ENCODE data around the gene ARRDC5.

Gene ARRDC5

DNA sequence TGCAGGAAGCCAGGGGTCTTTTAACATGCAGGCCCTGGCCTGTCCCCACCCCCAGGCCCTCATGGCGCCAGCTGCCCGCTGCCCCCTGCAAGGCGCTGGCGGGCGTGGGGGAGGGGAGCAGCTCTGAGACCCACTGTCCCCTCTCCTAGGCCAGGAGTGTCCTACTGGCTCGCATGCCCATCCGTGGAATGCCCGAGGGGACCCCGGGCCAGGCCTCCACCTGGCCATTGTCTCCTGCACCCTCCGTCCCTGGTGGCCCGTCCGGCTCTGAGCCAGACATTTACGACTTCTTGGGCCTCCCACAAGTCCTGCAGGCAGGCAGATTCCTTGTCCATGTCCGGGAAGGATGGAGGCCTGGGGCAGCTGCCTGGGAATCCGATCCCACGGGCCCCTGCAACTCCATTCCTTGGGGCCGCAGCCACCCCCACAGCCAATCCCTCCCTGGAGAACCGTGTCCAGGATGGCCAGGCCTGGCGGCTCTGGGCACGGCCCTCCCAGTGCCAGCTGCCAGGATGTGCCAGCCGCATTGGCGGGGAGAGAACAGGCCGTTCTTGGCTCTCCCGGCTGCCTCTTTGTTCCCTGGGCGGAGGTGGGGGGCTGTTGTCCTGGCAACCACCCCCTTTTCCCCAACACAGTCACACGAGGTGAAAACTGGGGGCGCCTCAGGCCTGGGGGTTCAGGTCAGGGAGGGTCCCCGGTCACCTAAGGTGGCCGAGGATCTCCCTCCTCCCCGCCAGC is 24.8 kb downstream of the ARRDC5 start:
- H3K4me3 ChIP-seq (ENCODE audit: low read depth, low read length), result no peak overlapping the region
- TF ChIP-seq, protein P1, sequence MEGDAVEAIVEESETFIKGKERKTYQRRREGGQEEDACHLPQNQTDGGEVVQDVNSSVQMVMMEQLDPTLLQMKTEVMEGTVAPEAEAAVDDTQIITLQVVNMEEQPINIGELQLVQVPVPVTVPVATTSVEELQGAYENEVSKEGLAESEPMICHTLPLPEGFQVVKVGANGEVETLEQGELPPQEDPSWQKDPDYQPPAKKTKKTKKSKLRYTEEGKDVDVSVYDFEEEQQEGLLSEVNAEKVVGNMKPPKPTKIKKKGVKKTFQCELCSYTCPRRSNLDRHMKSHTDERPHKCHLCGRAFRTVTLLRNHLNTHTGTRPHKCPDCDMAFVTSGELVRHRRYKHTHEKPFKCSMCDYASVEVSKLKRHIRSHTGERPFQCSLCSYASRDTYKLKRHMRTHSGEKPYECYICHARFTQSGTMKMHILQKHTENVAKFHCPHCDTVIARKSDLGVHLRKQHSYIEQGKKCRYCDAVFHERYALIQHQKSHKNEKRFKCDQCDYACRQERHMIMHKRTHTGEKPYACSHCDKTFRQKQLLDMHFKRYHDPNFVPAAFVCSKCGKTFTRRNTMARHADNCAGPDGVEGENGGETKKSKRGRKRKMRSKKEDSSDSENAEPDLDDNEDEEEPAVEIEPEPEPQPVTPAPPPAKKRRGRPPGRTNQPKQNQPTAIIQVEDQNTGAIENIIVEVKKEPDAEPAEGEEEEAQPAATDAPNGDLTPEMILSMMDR (conservative IDR thresholded peaks at IDR 0.05; ENCODE audit: low read depth, low read length), result no peak
- no peak for DNase-seq (ENCODE audit: low read depth)

DNA sequence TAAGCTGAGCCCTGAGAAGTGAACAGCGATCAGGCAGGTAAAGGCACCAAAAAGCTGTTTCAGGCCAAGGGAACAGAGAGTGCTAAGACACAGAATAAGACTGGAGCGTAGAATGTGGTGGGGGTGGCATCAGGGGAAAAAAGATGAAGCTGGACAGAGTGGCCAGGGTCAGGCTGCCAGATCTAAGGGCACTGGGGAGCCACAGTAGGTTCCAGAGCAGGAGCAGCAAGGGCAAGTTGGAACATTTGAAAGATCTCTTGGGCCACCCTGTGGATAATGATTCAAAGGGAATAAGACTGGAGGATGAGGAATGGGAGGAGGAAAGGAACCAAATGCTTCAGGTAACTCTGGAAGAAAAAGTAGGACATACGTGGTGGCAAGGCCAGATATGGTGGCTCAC is 28.8 kb downstream of the ARRDC5 start:
- DNase-seq (ENCODE audit: low read depth), result no peak
- H3K4me3 ChIP-seq (ENCODE audit: low read depth, low read length), result no peak overlapping the region
- TF ChIP-seq, protein P1 (conservative IDR thresholded peaks at IDR 0.05; ENCODE audit: low read depth, low read length), result no peak

DNA sequence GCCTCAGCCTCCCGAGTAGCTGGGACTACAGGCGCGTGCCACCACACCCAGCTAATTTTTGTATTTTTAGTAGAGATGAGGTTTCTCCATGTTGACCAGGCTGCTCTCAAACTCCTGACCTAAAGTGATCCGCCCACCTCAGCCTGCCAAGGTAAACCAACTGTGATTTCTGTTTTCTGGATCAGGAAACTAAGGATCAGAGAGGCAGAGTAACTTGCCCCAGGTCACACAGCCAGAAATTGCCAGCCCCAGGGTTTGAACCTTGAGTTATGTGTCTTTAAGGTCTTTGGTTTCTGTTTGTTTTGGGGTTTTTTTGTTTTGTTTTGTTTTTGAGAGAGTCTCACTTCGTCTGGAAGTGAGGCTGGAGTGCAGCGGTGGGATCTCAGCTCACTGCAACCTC is 31.0 kb downstream of the ARRDC5 start:
- TF ChIP-seq, protein P1 (conservative IDR thresholded peaks at IDR 0.05; ENCODE audit: low read depth, low read length), result no peak
- no peak for DNase-seq (ENCODE audit: low read depth)
- H3K4me3 ChIP-seq (ENCODE audit: low read depth, low read length), result no peak overlapping the region

DNA sequence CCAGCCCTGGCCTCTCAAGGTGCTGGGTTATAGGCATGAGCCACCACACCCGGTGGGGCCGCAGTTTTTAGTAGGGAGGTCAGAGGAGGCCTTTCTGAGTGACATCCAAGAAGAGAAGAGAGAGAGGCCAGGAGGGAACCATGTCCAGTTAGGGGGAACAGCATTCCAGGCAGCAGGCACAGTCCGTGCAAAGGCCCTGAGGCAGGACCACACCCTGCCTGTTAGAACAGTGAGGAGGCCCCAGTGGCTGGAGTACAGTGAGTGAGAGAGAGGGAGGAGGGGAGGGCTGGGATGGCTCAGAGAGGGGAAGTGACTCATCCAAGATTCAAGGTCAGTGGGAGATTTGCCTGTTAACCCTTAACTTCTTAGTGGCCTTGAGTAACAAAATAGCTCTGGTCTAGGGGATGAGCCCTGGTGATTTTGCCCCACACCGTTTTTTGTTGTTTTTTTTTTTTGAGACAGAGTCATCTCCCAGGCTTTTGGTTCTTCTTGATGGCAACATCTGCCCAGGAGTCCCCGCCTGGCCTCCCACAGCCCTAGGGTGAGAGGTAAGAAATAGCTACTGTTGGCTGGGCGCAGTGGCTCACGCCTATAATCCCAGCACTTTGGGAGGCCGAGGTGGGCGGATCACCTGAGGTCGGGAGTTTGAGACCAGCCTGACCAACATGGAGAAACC is 32.5 kb downstream of the ARRDC5 start:
- DNase-seq (ENCODE audit: low read depth), result peak; percentile 93
- TF ChIP-seq, protein P1 (conservative IDR thresholded peaks at IDR 0.05; ENCODE audit: low read depth, low read length), result no peak

DNA sequence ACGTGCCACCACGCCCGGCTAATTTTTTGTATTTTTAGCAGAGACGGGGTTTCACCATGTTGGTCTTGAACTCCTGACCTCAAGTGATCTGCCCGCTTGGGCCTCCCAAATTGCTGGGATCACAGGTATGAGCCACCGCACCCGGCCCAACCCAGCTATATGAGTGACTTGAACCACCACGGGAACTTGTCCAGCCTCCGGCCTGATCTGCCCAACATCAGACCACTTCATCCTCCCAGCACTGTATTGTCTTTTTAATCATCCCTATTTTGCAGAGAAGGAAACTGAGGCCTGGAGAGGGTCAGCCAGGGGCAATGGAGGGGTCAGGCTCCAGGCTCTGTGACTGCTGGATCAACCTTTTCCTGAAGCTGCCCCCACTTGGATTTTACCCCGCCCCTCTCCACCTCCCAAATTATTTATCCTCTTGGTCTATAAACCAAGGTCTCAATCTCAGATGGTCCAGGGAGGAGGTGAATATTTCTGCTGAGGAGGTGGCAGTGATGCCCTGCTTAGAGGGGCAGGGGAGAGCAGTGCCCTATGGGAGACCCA is 34.3 kb downstream of the ARRDC5 start:
- H3K4me3 ChIP-seq (ENCODE audit: low read depth, low read length), result no peak overlapping the region
- TF ChIP-seq, protein P1 (conservative IDR thresholded peaks at IDR 0.05; ENCODE audit: low read depth, low read length), result no peak
- DNase-seq (ENCODE audit: low read depth), result no peak

More for the DNA sequence above, 32.5 kb downstream of the ARRDC5 start:
- no peak overlapping the region for H3K4me3 ChIP-seq (ENCODE audit: low read depth, low read length)

DNA sequence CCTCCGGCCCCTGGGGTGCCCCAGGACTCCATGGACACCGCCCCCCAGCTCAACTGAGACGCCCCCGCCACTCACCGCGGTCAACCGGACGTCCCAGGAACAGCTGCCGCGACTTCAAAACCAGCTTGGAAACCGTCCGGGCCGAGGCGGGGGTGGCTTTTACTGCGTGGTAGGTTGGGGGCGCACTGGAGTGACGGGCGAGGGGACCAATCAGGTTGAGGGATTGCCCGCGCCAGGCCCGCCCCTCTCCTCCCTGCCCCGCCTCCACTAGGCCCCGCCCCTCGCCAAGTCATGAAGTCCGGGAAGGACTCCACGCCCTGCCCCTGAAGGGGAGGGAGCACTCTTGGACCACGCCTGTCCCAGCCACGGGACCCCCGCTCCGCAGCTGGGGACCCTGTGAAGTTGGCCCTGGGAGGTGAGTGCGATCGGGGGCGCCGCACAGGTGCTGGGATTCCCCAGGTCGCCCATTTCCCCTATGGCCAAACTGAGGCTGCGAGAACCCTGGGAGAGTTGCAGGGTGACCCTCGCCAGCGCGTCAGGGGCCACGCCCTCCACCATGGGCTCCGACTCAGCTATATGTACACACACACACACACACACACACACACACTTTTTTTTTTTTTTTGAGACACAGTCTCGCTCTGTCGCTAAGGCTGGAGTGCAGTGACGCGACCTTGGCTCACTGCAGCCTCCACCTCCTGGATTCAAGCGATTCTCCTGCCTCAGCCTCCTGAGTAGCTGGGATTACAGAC is 35.0 kb downstream of the ARRDC5 start, which contains the start of gene PLIN3:
Gene PLIN3, minus strand, starts transcription at position 134 of the 752 bp plus-strand sequence. CDS start 6,273 bp downstream, outside the sequence.
- TF ChIP-seq, protein P1 (conservative IDR thresholded peaks at IDR 0.05; ENCODE audit: low read depth, low read length), result no peak
- peak; percentile 98 for DNase-seq (ENCODE audit: low read depth)
- peak within 1 kb of the TSS; percentile 79 for H3K4me3 ChIP-seq (ENCODE audit: low read depth, low read length)

Measured in choroid plexus epithelial cell (primary cell).